SK-N-SH (cell line): ENCODE measurements around the gene POLD2. TPM values are rescaled to one million over a fixed set of nuclear protein-coding genes. Genes with fewer than 3 reads are reported as not detected.
A peak's percentile ranks its signal among the peaks of the same experiment; 100 is the strongest.

ENCODE experiments used
- CTCF ChIA-PET: fragments of 300-600, 350-600 bp; formaldehyde crosslinking; extraction: SDS; loops from one replicate; lab custom pipeline; 2021; lab: Yijun Ruan, JAX
- POLR2A ChIA-PET: fragments of 350-600 bp; sonication (Branson Sonifier 250); formaldehyde crosslinking; extraction: SDS; loops from one replicate; lab custom pipeline; 2020; ENCODE audit warnings: antibody characterized with exemption, inconsistent platforms; lab: Yijun Ruan, JAX
- DNase-seq: peaks from one replicate; pipeline ENCODE4 v3.0.0; 2012
- H2AFZ ChIP-seq: fragments of 200-600 bp; sonication (generic); 2 replicates; pipeline ENCODE4 v1.8.1; 2016; ENCODE audit warnings: antibody characterized with exemption, mild to moderate bottlenecking, low read depth
- H3F3A ChIP-seq: fragments of 200-600 bp; sonication (generic); replicated peaks from 2 replicates; pipeline ENCODE3; 2016; ENCODE audit warnings: antibody characterized with exemption, mild to moderate bottlenecking; ENCODE audit not compliant: insufficient read depth
- H3K27ac ChIP-seq, 2 experiments: fragments of 200-500 bp in 1 of 2; fragments of 200-600 bp in 1 of 2; sonication (Bioruptor generic) in 1 of 2; sonication (generic), shearing (Covaris generic) in 1 of 2; 2 replicates each; pipeline versions ENCODE4 v1.5.1 to v1.6.1; 2014 to 2016; ENCODE audit warnings: low read depth in 2 of 2, inconsistent platforms in 1 of 2, low read length in 1 of 2, mild to moderate bottlenecking in 1 of 2, mixed read lengths in 1 of 2
- H3K27me3 ChIP-seq: fragments of 200-600 bp; sonication (generic), shearing (Covaris generic); 2 replicates; pipeline ENCODE4 v1.6.1; 2016; ENCODE audit warnings: mixed run types; ENCODE audit not compliant: insufficient read depth
- H3K36me3 ChIP-seq, 2 experiments: fragments of 200-500 bp in 1 of 2; fragments of 200-600 bp in 1 of 2; sonication (Bioruptor generic) in 1 of 2; sonication (generic) in 1 of 2; replicated peaks in 1 of 2; 2 replicates each; pipeline versions ENCODE3 to v1.5.1; 2014 to 2016; ENCODE audit warnings: low read length in 1 of 2, mild to moderate bottlenecking in 1 of 2; ENCODE audit not compliant: insufficient read depth in 2 of 2, control insufficient read depth in 1 of 2
- H3K4me1 ChIP-seq, 2 experiments: fragments of 200-500 bp in 1 of 2; fragments of 200-600 bp in 1 of 2; sonication (Bioruptor generic) in 1 of 2; sonication (generic), shearing (Covaris generic) in 1 of 2; 2 replicates each; pipeline versions ENCODE4 v1.5.1 to v1.6.1; 2014 to 2016; ENCODE audit warnings: low read depth in 1 of 2, low read length in 1 of 2, mixed run types in 1 of 2; ENCODE audit not compliant: insufficient read depth in 2 of 2, control insufficient read depth in 1 of 2
- H3K4me2 ChIP-seq: fragments of 200-600 bp; sonication (generic), shearing (Covaris generic); 2 replicates; pipeline ENCODE4 v1.6.1; 2017; ENCODE audit warnings: mixed run types
- H3K4me3 ChIP-seq, 2 experiments: fragments of 200-500 bp in 1 of 2; fragments of 200-600 bp in 1 of 2; sonication (Bioruptor generic) in 1 of 2; sonication (generic), shearing (Covaris generic) in 1 of 2; 2 replicates each; pipeline versions ENCODE4 v1.5.1 to v1.8.1; 2014 to 2016; ENCODE audit warnings: low read depth in 2 of 2, inconsistent platforms in 1 of 2, low read length in 1 of 2, mild to moderate bottlenecking in 1 of 2, mixed read lengths in 1 of 2, moderate library complexity in 1 of 2
- H3K79me2 ChIP-seq: fragments of 200-600 bp; sonication (generic); 2 replicates; pipeline ENCODE4 v1.8.1; 2017; ENCODE audit warnings: mild to moderate bottlenecking; ENCODE audit not compliant: insufficient read depth
- H3K9ac ChIP-seq: fragments of 200-600 bp; sonication (generic); 2 replicates; pipeline ENCODE4 v1.6.1; 2017; ENCODE audit warnings: mixed run types
- H3K9me2 ChIP-seq: fragments of 200-600 bp; sonication (generic); 2 replicates; pipeline ENCODE4 v1.6.1; 2017; ENCODE audit warnings: mixed run types
- H3K9me3 ChIP-seq: fragments of 200-600 bp; sonication (generic); 2 replicates; pipeline ENCODE4 v1.6.1; 2017; ENCODE audit warnings: mixed run types, mild to moderate bottlenecking, moderate library complexity
- H4K20me1 ChIP-seq: fragments of 200-600 bp; sonication (generic); 2 replicates; pipeline ENCODE4 v1.6.1; 2017; ENCODE audit warnings: mild to moderate bottlenecking, mixed run types; ENCODE audit not compliant: insufficient read depth
- CHD2 ChIP-seq: fragments of 150-350 bp; IDR thresholded peaks from 2 replicates; pipeline ENCODE4 v1.6.1; 2018; ENCODE audit warnings: low read length; ENCODE audit not compliant: partially characterized antibody
- ELF1 ChIP-seq: IDR thresholded peaks from 2 replicates; pipeline ENCODE4 v1.4.0; 2012
- EP300 ChIP-seq, 2 experiments: IDR thresholded peaks; 2 replicates each; pipeline versions ENCODE4 v1.4.0 to v1.6.1; 2012; ENCODE audit warnings: borderline replicate concordance in 1 of 2, low read depth in 1 of 2, low read length in 1 of 2
- EZH2phosphoT487 ChIP-seq: fragments of 200-600 bp; sonication (generic); IDR thresholded peaks from 2 replicates; pipeline ENCODE4 v1.6.1; 2017; ENCODE audit warnings: low read depth, mixed run types, mild to moderate bottlenecking, antibody characterized with exemption, moderate library complexity, borderline replicate concordance
- FOXJ3 ChIP-seq: sonication (generic); formaldehyde crosslinking; IDR thresholded peaks from 2 replicates; pipeline ENCODE4 v1.5.1; 2020; ENCODE audit warnings: mild to moderate bottlenecking, missing genetic modification reagents
- GABPA ChIP-seq: IDR thresholded peaks from 2 replicates; pipeline ENCODE4 v1.4.0; 2012; ENCODE audit warnings: low read depth, mild to moderate bottlenecking
- GATA2 ChIP-seq: sonication (generic); formaldehyde crosslinking; IDR thresholded peaks from 2 replicates; pipeline ENCODE4 v1.5.0; 2020; ENCODE audit warnings: mild to moderate bottlenecking, missing genetic modification reagents
- JUND ChIP-seq: IDR thresholded peaks from 2 replicates; pipeline ENCODE4 v1.4.0; 2012
- MEF2A ChIP-seq: IDR thresholded peaks from 2 replicates; pipeline ENCODE4 v1.4.0; 2012; ENCODE audit warnings: low read depth, borderline replicate concordance
- MXI1 ChIP-seq: IDR thresholded peaks from 2 replicates; pipeline ENCODE4 v1.6.1; 2012; ENCODE audit warnings: mild to moderate bottlenecking, low read depth, low read length, improper control_type of control experiment
- POLR2AphosphoS5 ChIP-seq: IDR thresholded peaks from 2 replicates; pipeline ENCODE4 v1.6.1; 2012; ENCODE audit warnings: low read depth, low read length
- RAD21 ChIP-seq: IDR thresholded peaks from 2 replicates; pipeline ENCODE4 v1.6.1; 2012; ENCODE audit warnings: mild to moderate bottlenecking, low read length
- RXRA ChIP-seq: IDR thresholded peaks from 2 replicates; pipeline ENCODE4 v1.4.0; 2012; ENCODE audit warnings: low read depth, mild to moderate bottlenecking, borderline replicate concordance
- SMC3 ChIP-seq: IDR thresholded peaks from 2 replicates; pipeline ENCODE4 v1.6.1; 2012; ENCODE audit warnings: low read depth, low read length, improper control_type of control experiment
- TAF1 ChIP-seq: IDR thresholded peaks from 2 replicates; pipeline ENCODE4 v1.6.1; 2012; ENCODE audit warnings: low read depth, mild to moderate bottlenecking, low read length, moderate library complexity, borderline replicate concordance
- TCF12 ChIP-seq: IDR thresholded peaks from 2 replicates; pipeline ENCODE4 v1.4.0; 2012
- YY1 ChIP-seq: IDR thresholded peaks from 2 replicates; pipeline ENCODE4 v1.4.0; 2012; ENCODE audit warnings: low read depth, mild to moderate bottlenecking
- ZBTB33 ChIP-seq: IDR thresholded peaks from 2 replicates; pipeline ENCODE4 v1.4.0; 2012; ENCODE audit warnings: low read depth, borderline replicate concordance
- WGBS: methylation state at CpG from one replicate; pipeline ENCODE4 v1.1.6; 2017; ENCODE audit warnings: low lambda C conversion rate; 5-methylcytosine and 5-hydroxymethylcytosine counted together
- polyA plus RNA-seq, 3 experiments: library from polyadenylated mRNA; depleted of rRNA; stranded (reverse); fragments of >200 nt; gene quantifications; 2 replicates each; pipeline ENCODE4 v1.2.3, GENCODE V29; 2012
- TF ChIP-seq, protein P1 (sequence below): IDR thresholded peaks from 2 replicates; pipeline ENCODE4; 2012
- TF ChIP-seq, protein P2 (sequence below): IDR thresholded peaks from 2 replicates; pipeline ENCODE4 v1.4.0; 2012; ENCODE audit warnings: low read depth, borderline replicate concordance
- TF ChIP-seq, protein P3 (sequence below): fragments of 150-350 bp; IDR thresholded peaks from 2 replicates; pipeline ENCODE4 v1.6.1; 2017; ENCODE audit warnings: antibody characterized with exemption, low read length, low read depth, borderline replicate concordance

The POLD2 gene
- polyA plus RNA-seq, 1 of the 3 experiments (the other 2 are of a cell fraction) = 194 TPM

DNA sequence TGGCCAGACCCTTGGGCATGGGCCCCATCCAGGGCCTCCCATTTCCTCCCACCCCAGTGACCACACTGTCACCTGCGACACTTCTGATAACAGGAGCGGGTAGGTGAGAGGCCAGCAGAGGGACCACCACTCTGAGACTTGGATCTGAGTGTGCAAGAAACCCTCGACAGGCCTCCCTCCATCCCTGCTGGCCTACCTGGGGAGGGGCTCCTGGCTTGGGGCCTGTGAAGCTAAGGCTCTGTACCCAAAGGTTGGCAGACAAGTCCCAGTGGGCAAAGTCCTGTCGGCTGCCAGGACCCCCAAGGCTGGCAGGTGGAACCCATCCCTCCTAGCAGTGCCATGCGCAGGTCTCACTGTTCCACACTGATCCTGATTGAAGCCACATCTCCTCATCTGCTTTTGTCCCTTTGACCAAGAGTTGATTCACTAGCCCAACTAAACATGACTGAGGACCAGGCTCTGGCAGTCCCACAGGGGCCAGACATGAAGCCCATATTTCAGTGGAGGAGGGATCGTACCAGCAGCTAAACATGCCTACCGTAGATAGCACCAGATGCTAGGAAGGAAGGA is 56.8 kb downstream of the POLD2 start:
- Histone ChIP-seq H2AFZ (no peak overlapping the region), H3K79me2 (no peaks in the 10 kb centered on the region), H4K20me1 (no peaks in the 10 kb centered on the region), H3K27me3 (no peaks in the 10 kb centered on the region), H3K4me1 (peaks cover 4 to 43% of the 10 kb centered on the region in 2 experiments), H3K9me3 (no peaks in the 10 kb centered on the region), H3K4me2 (no peak overlapping the region), H3F3A (peaks cover 40% of the 10 kb centered on the region)
- no peak for DNase-seq
- TF ChIP-seq MEF2A = no peak
- TF ChIP-seq RAD21 = no peak
- TF ChIP-seq YY1 = no peak
- TF ChIP-seq, protein P1, sequence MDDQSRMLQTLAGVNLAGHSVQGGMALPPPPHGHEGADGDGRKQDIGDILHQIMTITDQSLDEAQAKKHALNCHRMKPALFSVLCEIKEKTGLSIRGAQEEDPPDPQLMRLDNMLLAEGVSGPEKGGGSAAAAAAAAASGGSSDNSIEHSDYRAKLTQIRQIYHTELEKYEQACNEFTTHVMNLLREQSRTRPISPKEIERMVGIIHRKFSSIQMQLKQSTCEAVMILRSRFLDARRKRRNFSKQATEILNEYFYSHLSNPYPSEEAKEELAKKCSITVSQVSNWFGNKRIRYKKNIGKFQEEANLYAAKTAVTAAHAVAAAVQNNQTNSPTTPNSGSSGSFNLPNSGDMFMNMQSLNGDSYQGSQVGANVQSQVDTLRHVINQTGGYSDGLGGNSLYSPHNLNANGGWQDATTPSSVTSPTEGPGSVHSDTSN = 0 out of 2 replicates have a peak, but pooled peaks have one; percentile 2
- no peak for TF ChIP-seq EP300 (IDR thresholded peaks at IDR 0.05; ENCODE audit: borderline replicate concordance in 1 of 2, low read depth in 1 of 2, low read length in 1 of 2)
- TF ChIP-seq TCF12 = no peak
- TF ChIP-seq ZBTB33 = no peak
- no peak for TF ChIP-seq MXI1
- no peak for TF ChIP-seq ELF1
- peak; percentile 9; the same call in 1 of the 2 replicates for TF ChIP-seq JUND
- no peak for TF ChIP-seq SMC3
- TF ChIP-seq EZH2phosphoT487 = no peak
- peak; percentile 3; the same call in 1 of the 2 replicates for TF ChIP-seq POLR2AphosphoS5
- no peak for TF ChIP-seq GABPA
- TF ChIP-seq RXRA = no peak
- TF ChIP-seq FOXJ3 (CRISPR knock-in tag) = no peak
- TF ChIP-seq, protein P2, sequence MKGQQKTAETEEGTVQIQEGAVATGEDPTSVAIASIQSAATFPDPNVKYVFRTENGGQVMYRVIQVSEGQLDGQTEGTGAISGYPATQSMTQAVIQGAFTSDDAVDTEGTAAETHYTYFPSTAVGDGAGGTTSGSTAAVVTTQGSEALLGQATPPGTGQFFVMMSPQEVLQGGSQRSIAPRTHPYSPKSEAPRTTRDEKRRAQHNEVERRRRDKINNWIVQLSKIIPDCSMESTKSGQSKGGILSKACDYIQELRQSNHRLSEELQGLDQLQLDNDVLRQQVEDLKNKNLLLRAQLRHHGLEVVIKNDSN = no peak
- no peak for TF ChIP-seq TAF1
- peak; percentile 9 for TF ChIP-seq CHD2
- TF ChIP-seq, protein P3, sequence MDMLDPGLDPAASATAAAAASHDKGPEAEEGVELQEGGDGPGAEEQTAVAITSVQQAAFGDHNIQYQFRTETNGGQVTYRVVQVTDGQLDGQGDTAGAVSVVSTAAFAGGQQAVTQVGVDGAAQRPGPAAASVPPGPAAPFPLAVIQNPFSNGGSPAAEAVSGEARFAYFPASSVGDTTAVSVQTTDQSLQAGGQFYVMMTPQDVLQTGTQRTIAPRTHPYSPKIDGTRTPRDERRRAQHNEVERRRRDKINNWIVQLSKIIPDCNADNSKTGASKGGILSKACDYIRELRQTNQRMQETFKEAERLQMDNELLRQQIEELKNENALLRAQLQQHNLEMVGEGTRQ = no peak
- no peak for TF ChIP-seq GATA2
- TF ChIP-seq, all 33 proteins: peak for 4
- ChIA-PET POLR2A (interaction anchor here (1.0 to 1.9 kb wide), 9 partner anchors 8 to 134 kb away, joined by 3 to 11 read pairs (median 5); partner anchors contain the start of genes DBNL and YKT6), CTCF (interaction anchor here (0.8 to 2.6 kb wide), 4 partner anchors 9 to 130 kb away, joined by 3 to 21 read pairs (median 4); partner anchors contain the start of gene DBNL)
- H3K36me3 ChIP-seq = peaks cover 0 to 11% of the 10 kb centered on the region in 2 experiments
- no peak overlapping the region for H3K9ac ChIP-seq
- H3K27ac ChIP-seq = no peak overlapping the region; a peak in 1 of 4 replicates
- H3K4me3 ChIP-seq = no peak overlapping the region
- WGBS = 93% methylated on average over 7 of the region's 7 CpGs
- no peaks in the 10 kb centered on the region for H3K9me2 ChIP-seq
